K562 (cell line): ENCODE measurements around the gene CA6. TPM values are rescaled to one million over a fixed set of nuclear protein-coding genes. Genes with fewer than 3 reads are reported as not detected.

ENCODE experiments used
- ATAC-seq: fragments of 200-7000 bp; cut with Tn5 transposase; 3 replicates; pipeline ENCODE4 v1.9.1; 2020; ENCODE audit warnings: moderate library complexity
- BruUV-seq: library from RNA; stranded (reverse); fragments of 400-500 nt; replicated peaks from 2 replicates; lab custom pipeline; 2021; lab: Mats Ljungman, UMichigan
- CTCF ChIA-PET: fragments of 300-600 bp; formaldehyde crosslinking; extraction: SDS; loops from one replicate; lab custom pipeline; 2021; ENCODE audit warnings: low intra/inter-chr PET ratio; lab: Yijun Ruan, JAX
- POLR2A ChIA-PET: fragments of 300-600, 350-650 bp; sonication (Branson Sonifier 250); formaldehyde crosslinking; extraction: SDS; loops from one replicate; lab custom pipeline; 2021; ENCODE audit warnings: antibody characterized with exemption, inconsistent platforms; lab: Yijun Ruan, JAX
- DNase-seq, 4 experiments: peaks; one replicate each; pipeline versions ENCODE4 v3.0.0 to v3.0.0-alpha.2; 2011 to 2018; ENCODE audit warnings: low spot score in 3 of 4, mixed read lengths in 3 of 4; ENCODE audit errors: extremely low read depth in 1 of 4
- FAIRE-seq: peaks from 2 replicates; lab custom pipeline; 2011; peaks lifted over from hg19 to GRCh38; lab: Jason Lieb, UNC
- H2AFZ ChIP-seq: 2 replicates; pipeline ENCODE4 v1.6.0; 2011; ENCODE audit warnings: low read depth, low read length, control low read depth, inconsistent platforms
- H3K27ac ChIP-seq: fragments of 200-600 bp; 3 replicates; pipeline ENCODE4 v1.8.0; 2011; ENCODE audit warnings: low read depth, mild to moderate bottlenecking, control low read depth, inconsistent platforms, low read length, moderate library complexity, mixed read lengths; ENCODE audit errors: extremely low read depth
- H3K27me3 ChIP-seq, 2 experiments: fragments of 300-600 bp in 1 of 2; 2 replicates in 1 of 2; 3 replicates in 1 of 2; pipeline versions ENCODE4 v1.6.0 to v1.8.0; 2011; ENCODE audit warnings: inconsistent platforms in 2 of 2, low read length in 2 of 2, mild to moderate bottlenecking in 1 of 2, mixed read lengths in 1 of 2, moderate library complexity in 1 of 2; ENCODE audit not compliant: control insufficient read depth in 2 of 2, insufficient read depth in 2 of 2
- H3K36me3 ChIP-seq: fragments of 300-600 bp; 3 replicates; pipeline ENCODE4 v1.8.0; 2011; ENCODE audit warnings: mild to moderate bottlenecking, low read length, inconsistent platforms; ENCODE audit not compliant: control insufficient read depth, insufficient read depth
- H3K4me1 ChIP-seq, 2 experiments: fragments of 200-600 bp in 1 of 2; replicated peaks in 1 of 2; 2 replicates in 1 of 2; 3 replicates in 1 of 2; pipeline versions ENCODE4 v1.5.1 to v1.8.0; 2011; ENCODE audit warnings: inconsistent platforms in 2 of 2, low read length in 2 of 2, mild to moderate bottlenecking in 1 of 2, mixed read lengths in 1 of 2, moderate library complexity in 1 of 2; ENCODE audit not compliant: control insufficient read depth in 2 of 2, insufficient read depth in 2 of 2
- H3K4me2 ChIP-seq: 2 replicates; pipeline ENCODE4 v1.6.1; 2011; ENCODE audit warnings: low read length, control low read depth, inconsistent platforms, mixed read lengths; ENCODE audit not compliant: insufficient read depth
- H3K4me3 ChIP-seq: fragments of 200-600 bp; sonication (generic), shearing (Covaris generic); 2 replicates; pipeline ENCODE4 v1.5.1; 2016; ENCODE audit warnings: control low read depth, inconsistent platforms
- H3K79me2 ChIP-seq: fragments of 200-600 bp; 3 replicates; pipeline ENCODE4 v1.8.0; 2011; ENCODE audit warnings: low read length, inconsistent platforms; ENCODE audit not compliant: control insufficient read depth, insufficient read depth
- H3K9ac ChIP-seq, 2 experiments: 2 replicates each; pipeline versions ENCODE4 v1.6.0 to v1.6.1; 2011; ENCODE audit warnings: low read depth in 2 of 2, low read length in 2 of 2, control low read depth in 1 of 2, inconsistent platforms in 1 of 2, mild to moderate bottlenecking in 1 of 2, mixed read lengths in 1 of 2; ENCODE audit not compliant: insufficient read depth in 1 of 2
- H3K9me1 ChIP-seq: one replicate; pipeline ENCODE4 v1.6.0; 2011; ENCODE audit warnings: inconsistent platforms, mild to moderate bottlenecking, low read length, moderate library complexity; ENCODE audit not compliant: control insufficient read depth, insufficient read depth
- H3K9me3 ChIP-seq: replicated peaks from 2 replicates; pipeline ENCODE4 v1.5.1; 2011; ENCODE audit warnings: low read depth, low read length, inconsistent platforms; ENCODE audit not compliant: control insufficient read depth, insufficient read depth
- H4K20me1 ChIP-seq: replicated peaks from 2 replicates; pipeline ENCODE4 v1.6.1; 2011; ENCODE audit warnings: low read length, inconsistent platforms, mixed read lengths; ENCODE audit not compliant: control insufficient read depth, insufficient read depth
- CTCFL ChIP-seq: IDR thresholded peaks from 2 replicates; pipeline ENCODE4 v1.6.1; 2011; ENCODE audit warnings: borderline replicate concordance, low read depth, mild to moderate bottlenecking, moderate library complexity, low read length; ENCODE audit not compliant: insufficient read depth, poor library complexity, severe bottlenecking
- DMBX1 ChIP-seq: fragments of 250-450 bp; sonication (Bioruptor Pico); IDR thresholded peaks from 2 replicates; pipeline ENCODE4 v1.8.0; 2022; ENCODE audit warnings: inconsistent platforms, mild to moderate bottlenecking, moderate library complexity, borderline replicate concordance
- EGR1 ChIP-seq: fragments of 450-650 bp; conservative IDR thresholded peaks from 2 replicates; pipeline ENCODE4 v1.6.1; 2017; ENCODE audit warnings: mild to moderate bottlenecking
- FOXA3 ChIP-seq, 2 experiments: fragments of 450-650 bp in 1 of 2; sonication (generic) in 1 of 2; formaldehyde crosslinking; IDR thresholded peaks in 1 of 2; conservative IDR thresholded peaks in 1 of 2; 2 replicates each; pipeline versions ENCODE4 v1.4.0 to v1.8.0; 2020 to 2022; ENCODE audit warnings: mild to moderate bottlenecking in 2 of 2, missing genetic modification reagents in 1 of 2
- HINFP ChIP-seq: fragments of 450-650 bp; conservative IDR thresholded peaks from 2 replicates; pipeline ENCODE4 v1.6.1; 2016; ENCODE audit warnings: missing genetic modification characterization, low read depth, mild to moderate bottlenecking, control low read depth, missing compliant biosample characterization
- HNRNPL ChIP-seq: fragments of 200-400 bp; formaldehyde crosslinking; IDR thresholded peaks from 2 replicates; pipeline ENCODE4 v1.6.1; 2017; ENCODE audit warnings: low read depth, mild to moderate bottlenecking, low read length
- HNRNPUL1 ChIP-seq: fragments of 200-400 bp; formaldehyde crosslinking; IDR thresholded peaks from 2 replicates; pipeline ENCODE4 v1.6.1; 2017; ENCODE audit warnings: low read length
- HOMEZ ChIP-seq: fragments of 250-450 bp; sonication (Bioruptor Pico); IDR thresholded peaks from 2 replicates; pipeline ENCODE4 v1.4.0; 2020; ENCODE audit warnings: mild to moderate bottlenecking, moderate library complexity
- NBN ChIP-seq: fragments of 450-650 bp; IDR thresholded peaks from 2 replicates; pipeline ENCODE4 v1.6.1; 2016; ENCODE audit warnings: low read depth, mild to moderate bottlenecking
- RAD21 ChIP-seq, 2 experiments: fragments of 250-450 bp in 1 of 2; fragments of 450-650 bp in 1 of 2; sonication (Bioruptor Pico) in 1 of 2; formaldehyde crosslinking in 1 of 2; IDR thresholded peaks in 1 of 2; conservative IDR thresholded peaks in 1 of 2; 2 replicates each; pipeline versions ENCODE4 v1.4.0 to v1.8.0; 2020 to 2022; ENCODE audit warnings: mild to moderate bottlenecking in 2 of 2, moderate library complexity in 1 of 2
- SMARCE1 ChIP-seq: fragments of 450-650 bp; IDR thresholded peaks from 2 replicates; pipeline ENCODE4 v1.7.1; 2016; ENCODE audit warnings: mild to moderate bottlenecking
- TARDBP ChIP-seq: fragments of 450-650 bp; IDR thresholded peaks from 2 replicates; pipeline ENCODE4 v1.6.1; 2016
- ZHX1 ChIP-seq: fragments of 150-350 bp; conservative IDR thresholded peaks from 2 replicates; pipeline ENCODE4 v1.6.1; 2014; ENCODE audit warnings: low read length
- ZNF165 ChIP-seq: fragments of 250-450 bp; sonication (Bioruptor Pico); IDR thresholded peaks from 2 replicates; pipeline ENCODE4 v1.4.0; 2020; ENCODE audit warnings: borderline replicate concordance
- WGBS: fragments of 100-300 bp; shearing (Covaris generic); methylation state at CpG from one replicate; pipeline ENCODE4 v1.1.6; 2016; ENCODE audit warnings: low coverage, mixed read lengths; ENCODE audit not compliant: insufficient coverage; ENCODE audit errors: missing lambda C conversion rate; 5-methylcytosine and 5-hydroxymethylcytosine counted together
- in situ Hi-C: fragments of 300-500 bp; cut with MboI; formaldehyde crosslinking; loops from 4 replicates; pipeline ENCODE4 v1.15.0; 2018; ENCODE audit warnings: inconsistent platforms, mixed read lengths
- intact Hi-C: fragments of 100-400 bp; cut with micrococcal nuclease; formaldehyde crosslinking; loops from 2 replicates; pipeline ENCODE4 v1.14.2; 2022
- polyA plus RNA-seq, 8 experiments: library from polyadenylated mRNA; depleted of rRNA in 4 of 8; stranded (reverse) in 5 of 8; unstranded in 3 of 8; fragments of >200 nt; fragmentation: Nextera tagmentation in 2 of 8; fragmentation: Illumina TruSeq in 1 of 8; extraction: Ambion mirVana in 2 of 8; extraction: Trizol in 1 of 8; gene quantifications; 2 replicates each; pipeline versions ENCODE4 v1.2.1 to v1.2.3, GENCODE V29; 2011 to 2014; ENCODE audit warnings: inconsistent platforms in 1 of 8, missing spikeins in 1 of 8
- total RNA-seq, 7 experiments: library from RNA; depleted of rRNA in 6 of 7; stranded (reverse); fragments of >200 nt in 6 of 7; fragmentation: Illumina TruSeq in 2 of 7; extraction: Trizol in 2 of 7; gene quantifications; 2 replicates each; pipeline versions ENCODE4 v1.2.1 to v1.2.3, GENCODE V29; 2011 to 2021; ENCODE audit warnings: low replicate concordance in 1 of 7

The CA6 gene
- total and polyA plus RNA-seq, 9 of the 15 experiments (the other 6 are each of a cell fraction or from before 2014, with no cell fraction given) = not detected

GRCh38 chr1:8986814-8987190 lies 41.1 kb downstream of the CA6 start:
- Histone ChIP-seq H3K9me3 (no peaks in the 10 kb centered on the region), H3K9me1 (no peaks in the 10 kb centered on the region), H3K27ac (no peak overlapping the region), H3K9ac (no peak overlapping the region), H3K4me1 (no peaks in the 10 kb centered on the region), H3K36me3 (no peaks in the 10 kb centered on the region), H4K20me1 (no peaks in the 10 kb centered on the region), H3K79me2 (no peaks in the 10 kb centered on the region), H3K4me2 (no peak overlapping the region), H3K27me3 (peaks cover 12 to 34% of the 10 kb centered on the region in 2 experiments), H3K4me3 (no peak overlapping the region), H2AFZ (no peak overlapping the region)
- ChIA-PET POLR2A (interaction anchor here (1.0 to 1.8 kb wide), 3 partner anchors 18 to 129 kb away, joined by 3 to 7 read pairs (median 3); no protein-coding TSS in a partner anchor), CTCF (interaction anchor here (1.3 to 2.5 kb wide), 3 partner anchors 69 to 114 kb away, joined by 3 to 11 read pairs (median 4); no protein-coding TSS in a partner anchor)
- under 1% methylated on average over 10 of the region's 10 CpGs for WGBS
- no peak for FAIRE-seq
- ATAC-seq = no peak
- intact Hi-C loops = no loop called here
- no peak for DNase-seq
- no TSS peak for BruUV-seq
- in situ Hi-C loops = loop anchor here (5.0 kb wide), 1 partner anchor 70 kb away; no protein-coding TSS in a partner anchor
- TF ChIP-seq ZHX1 = no peak
- no peak for TF ChIP-seq DMBX1
- TF ChIP-seq EGR1 = no peak
- no peak for TF ChIP-seq ZNF165 (CRISPR knock-in tag)
- no peak for TF ChIP-seq HINFP (tag)
- TF ChIP-seq RAD21 (CRISPR knock-in tag; conservative IDR thresholded peaks at IDR 0.05 in 1 of 2, IDR thresholded peaks at IDR 0.05 in 1 of 2) = no peak
- no peak for TF ChIP-seq HOMEZ (CRISPR knock-in tag)
- TF ChIP-seq HNRNPUL1 = no peak
- no peak for TF ChIP-seq SMARCE1
- TF ChIP-seq TARDBP = no peak
- no peak for TF ChIP-seq NBN
- TF ChIP-seq CTCFL = no peak
- no peak for TF ChIP-seq HNRNPL
- TF ChIP-seq FOXA3 (CRISPR knock-in tag; conservative IDR thresholded peaks at IDR 0.05 in 1 of 2, IDR thresholded peaks at IDR 0.05 in 1 of 2) = no peak
